HG02588 (cell line): ENCODE measurements around the gene CXCL9.
"Not testable (repeated sequence)": the region's sequence is repeated elsewhere in the genome, so short reads cannot be mapped to it uniquely, and the experiment has no call there.

Experiments
- ATAC-seq: cut with Tn5 transposase; IDR thresholded peaks from one replicate; pipeline ENCODE4 v1.9.1; 2021; ENCODE audit warnings: mild to moderate bottlenecking, moderate library complexity; ENCODE audit not compliant: unreplicated experiment

The CXCL9 gene

DNA sequence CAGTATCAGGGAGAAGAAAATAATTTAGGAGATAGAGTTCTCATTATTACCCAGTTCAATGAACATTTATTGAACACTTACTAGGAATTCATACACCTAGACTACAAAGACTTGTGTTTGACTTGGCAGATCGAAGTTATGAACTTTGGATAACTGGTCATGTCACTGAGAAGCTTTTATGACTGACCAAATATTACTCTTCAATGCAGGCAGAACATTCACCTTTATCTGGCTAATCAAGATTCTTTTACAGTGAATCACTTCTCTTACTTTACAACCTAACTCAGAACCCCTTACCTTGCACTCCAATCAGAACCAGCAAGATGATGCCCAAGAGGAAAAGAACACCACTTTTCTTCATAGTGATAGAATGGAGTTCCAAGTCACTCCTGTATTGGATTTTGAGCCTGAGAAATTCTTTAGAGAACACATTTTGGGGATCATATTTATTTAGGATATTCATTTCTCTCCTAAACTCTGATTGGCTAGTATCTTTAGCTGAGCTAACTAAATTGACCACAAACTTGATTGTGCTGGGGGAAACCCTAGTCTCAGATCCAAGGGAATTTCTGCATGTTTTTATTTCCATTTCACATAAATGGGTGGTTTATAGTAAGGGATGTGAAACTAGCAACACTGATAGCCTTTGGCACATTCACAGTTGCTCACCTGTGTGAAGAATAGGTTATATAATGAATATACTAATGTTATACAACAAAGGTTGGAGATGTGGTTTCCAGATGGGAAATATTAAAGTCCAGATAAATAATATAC is at the start of gene CXCL9:
TSS of gene CXCL9 (minus strand) at position 421 of the 774 bp plus-strand sequence. CDS start at position 361, 60 bp downstream.
- no peak for ATAC-seq

DNA sequence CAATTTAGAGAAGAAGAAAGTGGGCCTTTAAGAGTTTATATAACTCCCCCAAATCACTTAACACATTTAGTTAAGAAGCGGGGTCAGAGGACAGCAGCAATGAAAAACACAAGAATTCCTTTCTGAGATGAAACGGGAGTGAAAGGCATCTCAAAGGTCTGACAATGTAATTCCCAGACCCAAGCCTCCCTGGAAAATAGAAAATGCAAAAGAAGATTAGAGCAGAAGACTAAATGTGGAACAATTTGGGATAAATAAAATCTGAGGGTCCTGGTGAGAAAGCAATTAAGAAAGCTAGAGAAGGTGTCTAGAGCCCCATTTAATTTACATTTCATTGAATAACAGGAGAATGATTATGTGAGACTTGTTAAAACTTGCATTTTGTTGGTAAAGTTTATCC is 48.1 kb upstream of the CXCL9 start:
- no peak for ATAC-seq

DNA sequence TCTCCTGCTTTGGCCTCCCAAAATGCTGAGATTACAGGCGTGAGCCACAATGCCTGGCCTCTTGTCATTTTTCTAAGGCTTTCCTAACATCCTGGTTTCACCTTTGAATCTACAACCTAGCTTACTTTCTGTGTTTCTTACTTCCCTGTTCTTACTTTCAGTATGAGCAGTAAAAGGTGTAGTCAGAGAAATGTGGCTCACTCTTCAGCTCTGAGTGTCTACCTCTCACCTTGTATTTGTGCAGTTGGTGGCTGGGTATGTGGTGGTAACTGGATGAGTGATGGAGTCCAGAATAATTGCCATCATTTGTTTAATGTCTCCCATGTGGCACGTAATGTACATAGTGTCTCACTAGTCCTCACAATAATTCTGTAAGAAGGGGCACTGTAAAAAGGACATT is 47.7 kb upstream of the CXCL9 start:
- ATAC-seq = peak; percentile 93

DNA sequence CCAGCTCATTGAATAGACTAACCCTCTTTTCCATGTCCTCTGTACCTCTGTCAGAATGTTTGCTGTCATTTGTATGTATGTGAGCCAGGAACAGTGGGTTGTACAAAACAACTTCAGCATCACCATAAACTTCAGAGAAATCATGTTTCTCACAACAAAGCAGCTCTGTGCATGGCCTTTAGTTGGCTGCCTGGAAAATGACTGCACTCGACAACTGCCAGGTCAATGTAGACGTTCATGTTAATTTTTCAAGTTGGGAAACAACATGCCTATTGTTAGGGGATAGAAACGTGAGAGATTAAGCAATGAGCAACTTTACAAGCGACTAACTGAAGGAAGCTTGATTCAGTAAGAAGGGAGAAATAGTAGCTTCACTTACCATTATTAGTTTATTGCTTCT is 46.4 kb upstream of the CXCL9 start:
- no peak for ATAC-seq

DNA sequence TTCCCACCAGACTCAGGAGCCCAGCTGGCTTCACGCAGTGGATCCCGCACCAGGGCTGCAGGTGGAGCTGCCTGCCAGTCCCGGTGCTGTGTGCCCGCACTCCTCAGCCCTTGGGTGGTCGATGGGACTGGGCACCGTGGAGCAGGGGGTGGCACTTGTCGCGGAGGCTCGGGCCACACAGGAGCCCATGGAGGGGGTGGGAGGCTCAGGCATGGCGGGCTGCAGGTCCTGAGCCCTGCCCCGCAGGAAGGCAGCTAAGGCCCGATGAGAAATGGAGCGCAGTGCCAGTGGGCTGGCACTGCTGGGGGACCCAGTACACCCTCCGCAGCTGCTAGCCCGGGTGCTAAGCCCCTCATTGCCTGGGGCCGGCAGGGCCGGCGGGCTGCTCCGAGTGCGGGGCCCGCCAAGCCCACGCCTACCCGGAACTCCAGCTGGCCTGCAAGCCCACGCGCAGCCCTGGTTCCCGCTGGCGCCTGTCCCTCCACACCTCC is 43.3 kb upstream of the CXCL9 start:
- not testable (repeated sequence) for ATAC-seq

DNA sequence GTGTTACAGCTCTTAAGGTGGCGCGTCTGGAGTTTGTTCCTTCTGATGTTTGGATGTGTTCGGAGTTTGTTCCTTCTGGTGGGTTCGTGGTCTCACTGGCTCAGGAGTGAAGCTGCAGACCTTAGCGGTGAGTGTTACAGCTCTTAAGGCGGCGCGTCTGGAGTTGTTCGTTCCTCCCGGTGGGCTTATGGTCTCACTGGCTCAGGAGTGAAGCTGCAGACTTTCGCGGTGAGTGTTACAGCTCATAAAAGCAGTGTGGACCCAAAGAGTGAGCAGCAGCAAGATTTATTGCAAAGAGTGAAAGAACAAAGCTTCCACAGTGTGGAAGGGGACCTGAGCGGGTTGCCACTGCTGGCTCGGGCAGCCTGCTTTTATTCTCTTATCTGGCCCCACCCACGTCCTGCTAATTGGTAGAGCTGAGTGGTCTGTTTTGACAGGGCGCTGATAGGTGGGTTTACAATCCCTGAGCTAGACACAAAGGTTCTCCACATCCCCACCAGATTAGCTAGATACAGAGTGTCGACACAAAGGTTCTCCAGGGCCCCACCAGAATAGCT is 42.6 kb upstream of the CXCL9 start:
- ATAC-seq = not testable (repeated sequence)

DNA sequence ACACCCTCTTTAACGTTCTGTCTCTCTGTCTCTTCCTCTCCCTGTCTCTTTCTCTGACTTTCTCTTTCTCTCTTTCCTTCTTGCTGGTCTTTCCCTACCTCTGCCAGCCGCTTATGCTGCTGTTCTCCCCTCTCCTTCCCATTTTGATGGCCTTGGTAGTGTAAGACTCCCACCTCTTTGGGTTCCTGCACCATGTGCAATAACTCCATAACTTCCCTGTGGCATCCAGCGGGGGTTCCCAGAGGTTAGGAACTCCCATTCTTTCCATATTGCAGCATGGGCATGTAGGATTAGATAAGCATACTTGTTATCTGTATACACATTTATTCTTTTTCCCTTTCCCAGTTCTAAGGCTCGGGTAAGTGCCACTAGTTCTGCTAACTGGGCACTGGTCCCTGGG is 37.4 kb upstream of the CXCL9 start:
- not testable (repeated sequence) for ATAC-seq

DNA sequence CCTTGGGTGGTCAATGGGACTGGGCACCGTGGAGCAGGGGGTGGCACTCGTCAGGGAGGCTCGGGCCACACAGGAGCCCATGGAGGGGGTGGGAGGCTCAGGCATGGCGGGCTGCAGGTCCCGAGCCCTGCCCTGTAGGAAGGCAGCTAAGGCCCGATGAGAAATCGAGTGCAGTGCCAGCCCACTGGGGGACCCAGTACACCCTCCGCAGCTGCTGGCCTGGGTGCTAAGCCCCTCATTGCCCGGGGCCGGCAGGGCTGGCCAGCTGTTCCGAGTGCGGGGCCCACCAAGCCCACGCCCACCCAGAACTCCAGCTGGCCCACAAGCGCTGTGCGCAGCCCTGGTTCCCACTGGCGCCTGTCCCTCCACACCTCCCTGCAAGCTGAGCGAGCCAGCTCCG is 36.0 kb upstream of the CXCL9 start:
- ATAC-seq = not testable (repeated sequence)

DNA sequence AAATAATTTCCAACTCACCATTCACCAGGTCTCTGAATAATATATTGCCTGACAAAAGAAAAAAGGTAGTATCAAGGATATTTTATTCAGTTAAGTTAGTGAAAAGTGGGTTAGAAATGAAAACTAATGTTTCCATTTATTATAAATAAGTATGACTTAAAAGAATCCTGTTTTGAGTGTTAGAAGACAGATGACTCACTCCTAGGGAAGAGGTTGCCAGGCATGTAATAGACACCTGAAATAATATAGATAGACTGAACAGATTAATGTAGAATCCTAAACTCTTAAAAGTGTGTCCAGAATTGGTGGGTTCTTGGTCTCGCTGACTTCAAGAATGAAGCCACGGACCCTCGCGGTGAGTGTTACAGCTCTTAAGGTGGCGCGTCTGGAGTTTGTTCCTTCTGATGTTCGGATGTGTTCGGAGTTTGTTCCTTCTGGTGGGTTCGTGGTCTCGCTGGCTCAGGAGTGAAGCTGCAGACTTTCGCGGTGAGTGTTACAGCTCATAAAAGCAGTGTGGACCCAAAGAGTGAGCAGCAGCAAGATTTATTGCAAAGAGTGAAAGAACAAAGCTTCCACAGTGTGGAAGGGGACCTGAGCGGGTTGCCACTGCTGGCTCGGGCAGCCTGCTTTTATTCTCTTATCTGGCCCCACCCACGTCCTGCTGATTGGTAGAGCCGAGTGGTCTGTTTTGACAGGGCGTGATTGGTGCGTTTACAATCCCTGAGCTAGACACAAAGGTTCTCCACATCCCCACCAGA is 35.1 kb upstream of the CXCL9 start:
- ATAC-seq = not testable (repeated sequence)

DNA sequence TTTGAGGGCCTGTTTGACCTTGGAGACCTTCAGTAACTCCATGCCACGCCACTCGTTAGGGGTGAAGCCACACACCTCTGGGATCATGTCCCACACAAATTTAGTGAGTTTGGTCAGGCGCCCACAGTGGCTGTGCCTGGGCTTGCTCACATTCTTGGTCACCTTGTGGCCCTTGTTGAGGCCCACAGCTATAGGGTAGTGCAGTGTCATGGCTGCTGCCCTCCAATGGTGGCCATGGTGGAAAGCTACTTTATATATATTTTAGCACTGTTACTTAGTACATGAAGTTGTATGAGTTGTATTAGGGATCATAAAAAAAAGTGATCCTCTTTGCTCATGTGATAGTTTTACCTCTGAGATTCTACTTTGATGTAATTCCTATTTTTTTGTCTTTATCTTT is 29.5 kb upstream of the CXCL9 start:
- ATAC-seq = no peak

DNA sequence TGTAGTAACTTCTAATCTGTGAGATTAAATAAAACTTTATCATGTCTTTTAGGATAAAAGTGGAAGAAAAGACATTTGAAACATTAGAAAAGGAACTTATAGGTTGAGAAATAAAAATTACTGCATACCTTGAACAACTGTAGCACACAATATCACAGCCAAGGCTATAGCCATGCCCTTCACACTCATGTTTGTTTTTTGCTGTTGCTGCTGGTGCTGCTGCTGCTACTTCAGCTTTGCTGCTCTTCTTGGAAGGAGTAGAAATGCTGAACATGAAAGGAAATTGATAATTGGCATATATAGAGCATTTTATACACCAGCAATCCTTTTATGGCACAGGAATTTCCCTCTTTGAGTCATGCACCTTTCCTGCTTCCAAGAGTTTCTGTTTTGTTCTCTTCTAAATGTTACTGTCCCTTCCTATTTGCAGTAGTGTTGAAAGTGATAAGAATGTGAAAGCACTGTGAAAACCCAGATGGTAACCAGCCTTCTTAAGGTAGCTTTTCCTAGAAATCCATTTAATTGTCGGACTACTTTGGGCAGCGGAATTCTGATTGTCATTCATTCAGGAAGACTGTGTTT is 28.6 kb upstream of the CXCL9 start, which contains the start of gene CXCL11:
TSS of gene CXCL11 (minus strand) at position 272 of the 582 bp plus-strand sequence. CDS start at position 189, 83 bp downstream.
- ATAC-seq = no peak

DNA sequence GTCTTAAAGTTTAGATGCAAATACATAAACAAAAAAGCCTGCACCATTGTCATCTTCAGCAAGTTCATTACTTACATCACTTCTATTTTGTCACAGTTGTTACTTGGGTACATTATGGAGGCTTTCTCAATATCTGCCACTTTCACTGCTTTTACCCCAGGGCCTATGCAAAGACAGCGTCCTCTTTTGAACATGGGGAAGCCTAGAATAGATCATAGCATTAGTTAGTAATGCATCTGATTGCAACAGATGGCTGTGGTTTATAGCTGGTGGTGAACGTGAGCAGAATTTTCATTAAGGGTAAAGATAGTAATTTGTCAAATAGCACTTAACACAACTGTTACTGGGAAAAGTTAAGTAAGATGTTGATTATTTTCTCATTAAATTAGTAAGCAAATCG is 27.8 kb upstream of the CXCL9 start:
- no peak for ATAC-seq

DNA sequence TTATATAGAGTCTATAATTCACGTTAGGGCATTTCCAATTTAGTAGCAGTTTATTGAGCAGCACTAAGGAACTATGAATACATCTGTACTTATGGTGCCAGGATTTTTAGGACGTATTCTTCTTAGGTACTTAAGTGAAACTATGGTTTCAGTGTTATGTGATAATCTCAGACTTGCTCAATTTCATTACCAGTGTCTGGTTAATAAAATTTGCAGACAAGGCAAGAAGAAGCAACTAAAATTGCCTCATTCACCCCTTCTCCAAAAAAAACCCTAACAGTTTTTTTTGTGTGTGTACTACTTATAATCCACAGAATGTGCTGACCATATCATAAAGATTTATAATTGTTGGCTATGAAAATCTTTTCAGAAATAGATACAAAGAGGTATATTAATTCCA is 22.0 kb upstream of the CXCL9 start:
- ATAC-seq = no peak

DNA sequence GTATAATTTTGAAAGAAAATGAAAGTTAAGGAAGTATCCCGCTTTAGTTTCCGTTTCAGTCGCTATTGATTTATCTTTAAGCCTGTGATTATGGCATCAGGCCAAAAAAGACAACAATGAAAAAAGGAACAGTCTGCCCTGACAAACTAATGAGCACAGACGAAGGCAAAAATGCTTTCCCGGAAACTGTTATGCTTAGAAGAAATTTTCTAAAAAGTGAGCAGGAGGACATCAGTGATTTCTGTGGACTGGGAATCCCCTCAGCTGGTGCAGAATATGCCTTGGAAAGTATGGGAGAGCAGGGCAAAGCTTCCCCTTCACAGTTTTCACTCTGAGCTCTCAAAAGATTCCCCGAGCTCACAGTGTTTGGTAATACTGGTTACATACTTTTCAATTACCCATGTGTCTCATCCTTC is 21.0 kb upstream of the CXCL9 start:
- ATAC-seq = no peak

DNA sequence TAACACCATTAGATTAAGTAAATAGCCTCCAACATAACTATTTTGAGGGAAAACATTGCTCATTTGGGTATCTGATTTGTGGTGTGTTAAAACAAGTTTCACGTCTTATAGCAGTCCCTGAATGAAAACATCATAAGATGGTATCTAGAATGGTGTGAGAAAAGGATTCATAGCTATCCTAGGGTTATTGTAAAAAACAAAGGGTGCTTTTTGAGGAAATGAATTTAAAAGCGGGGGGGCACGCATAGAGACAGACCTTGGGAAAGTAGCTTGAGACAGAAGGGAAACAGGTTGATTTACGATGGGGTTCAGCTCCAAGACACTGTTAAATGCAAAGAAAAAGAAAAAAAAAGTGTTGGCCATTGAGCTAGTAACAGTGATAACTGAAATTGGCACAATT is 16.8 kb upstream of the CXCL9 start:
- ATAC-seq = no peak

DNA sequence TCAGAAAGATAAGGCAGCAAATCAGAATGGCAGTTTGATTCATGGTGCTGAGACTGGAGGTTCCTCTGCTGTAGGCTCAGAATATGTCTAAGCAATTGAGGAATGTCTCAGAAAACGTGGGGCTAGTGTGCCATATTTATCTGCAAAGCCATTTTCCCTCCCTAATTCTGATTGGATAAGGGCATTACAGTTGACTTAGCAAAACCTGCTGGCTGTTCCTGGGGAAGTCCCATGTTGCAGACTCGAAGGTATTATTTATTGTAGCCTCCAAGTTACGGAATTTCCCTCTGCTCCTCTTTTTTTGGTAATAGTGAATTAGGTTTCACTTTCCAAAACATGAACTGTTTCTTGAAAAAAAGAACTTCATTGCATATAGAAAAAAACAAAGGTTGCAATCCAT is 16.1 kb upstream of the CXCL9 start, which contains the start of gene CXCL10:
TSS of gene CXCL10 (minus strand) at position 109 of the 400 bp plus-strand sequence. CDS start at position 43, 66 bp downstream.
- no peak for ATAC-seq

DNA sequence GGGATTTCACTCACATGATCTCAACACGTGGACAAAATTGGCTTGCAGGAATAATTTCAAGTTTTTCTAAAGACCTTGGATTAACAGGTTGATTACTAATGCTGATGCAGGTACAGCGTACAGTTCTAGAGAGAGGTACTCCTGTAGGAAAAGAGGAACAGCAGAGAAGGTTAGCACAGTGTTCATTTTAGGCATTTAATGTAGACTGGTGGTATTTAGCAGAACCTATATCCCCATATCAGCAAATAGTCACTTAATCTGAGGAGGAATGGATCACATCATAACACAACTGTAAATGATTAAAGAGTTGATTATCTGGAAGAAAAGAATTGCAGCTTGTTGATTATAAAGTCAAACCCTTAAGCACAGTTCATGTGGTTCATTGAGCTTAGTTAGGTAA is 15.4 kb upstream of the CXCL9 start:
- no peak for ATAC-seq

DNA sequence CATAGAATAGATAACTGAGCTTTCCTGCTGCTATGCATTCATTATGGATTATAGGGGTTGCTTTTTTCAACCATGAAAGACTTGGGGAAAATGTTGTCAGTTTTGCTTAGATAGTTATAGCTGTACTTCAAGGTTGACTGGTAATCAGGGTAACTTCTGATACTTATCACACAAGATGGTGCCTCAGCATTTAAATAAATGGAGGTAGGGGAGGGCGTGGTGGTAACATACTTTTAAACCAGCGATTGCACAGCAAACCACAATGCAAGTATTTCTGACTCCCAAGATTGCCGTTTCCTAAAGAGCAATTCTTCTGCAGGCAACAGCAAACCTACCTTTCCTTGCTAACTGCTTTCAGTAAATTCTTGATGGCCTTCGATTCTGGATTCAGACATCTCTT is 14.7 kb upstream of the CXCL9 start:
- ATAC-seq = no peak

DNA sequence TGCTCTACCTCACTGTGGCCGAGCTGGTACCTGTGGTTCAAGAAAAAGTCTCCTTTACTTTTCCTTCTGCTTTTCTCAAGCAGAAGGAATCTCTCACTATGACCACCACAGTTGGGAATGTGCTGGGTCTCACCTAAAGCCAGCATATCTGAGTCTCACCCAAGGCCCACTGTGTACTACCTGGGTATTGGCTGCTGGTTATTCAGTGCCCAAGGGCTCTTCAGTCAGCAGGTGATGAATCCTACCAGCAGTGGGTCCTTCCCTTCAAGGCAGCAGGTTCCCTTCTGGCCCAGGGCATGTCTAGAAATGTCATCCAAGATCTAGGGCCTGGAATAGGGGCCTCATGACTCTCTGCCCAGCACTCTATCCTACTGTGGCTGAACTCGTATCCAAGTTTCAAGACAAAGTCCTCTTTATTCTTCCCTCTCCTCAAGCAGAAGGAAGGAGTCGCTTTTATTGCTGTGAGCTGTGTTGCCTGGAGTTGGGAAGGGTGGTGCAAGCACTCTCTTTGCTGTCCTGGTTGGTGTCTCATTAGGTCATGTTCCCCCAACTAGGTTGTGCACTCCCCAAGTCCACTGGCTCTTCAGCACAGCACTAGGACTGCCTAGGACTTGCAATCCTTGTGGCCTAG is 9.9 kb upstream of the CXCL9 start:
- ATAC-seq = no peak

DNA sequence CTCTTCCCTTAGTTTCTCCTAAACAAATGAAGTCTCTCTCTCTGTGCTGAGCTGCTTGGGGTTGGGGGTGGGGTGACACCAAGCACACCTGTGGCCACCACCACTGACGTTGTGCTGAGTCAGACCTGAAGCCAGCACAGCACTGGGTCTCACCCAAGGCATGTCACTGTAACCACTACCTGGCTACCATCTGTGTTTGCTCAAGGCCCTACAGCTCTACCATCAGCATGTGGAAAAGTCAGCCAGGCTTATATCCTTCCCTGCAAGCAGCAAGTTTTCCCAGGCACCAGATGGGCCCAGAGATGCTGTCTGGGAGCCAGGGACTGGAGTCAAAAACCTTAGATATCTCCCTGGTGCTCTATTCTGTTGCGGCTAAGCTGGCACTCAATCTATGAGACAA is 9.1 kb upstream of the CXCL9 start:
- peak; percentile 78 for ATAC-seq

DNA sequence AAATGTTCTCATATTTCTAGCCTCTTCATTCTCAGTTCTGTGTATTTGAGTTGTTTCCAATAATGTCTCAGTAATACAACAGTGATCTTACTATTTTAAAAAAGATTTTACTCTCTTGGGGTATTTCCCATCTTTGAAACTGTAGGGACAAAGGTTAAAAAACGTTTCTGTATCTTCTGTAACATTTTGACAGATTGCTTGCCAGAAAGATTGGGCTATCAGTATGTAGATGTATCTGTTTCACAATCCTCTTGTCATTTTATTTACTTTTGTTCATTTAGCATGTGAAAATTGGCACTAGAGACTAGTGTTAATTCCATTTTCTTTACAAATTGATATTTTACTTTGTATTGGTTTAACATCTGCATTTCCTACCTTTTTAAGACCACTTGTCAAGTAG is 6.2 kb upstream of the CXCL9 start:
- no peak for ATAC-seq
